HG03460 (cell line): ENCODE measurements around the gene FALEC.

Experiments
- ATAC-seq: cut with Tn5 transposase; IDR thresholded peaks from one replicate; pipeline ENCODE4 v1.9.1; 2021; ENCODE audit not compliant: unreplicated experiment

FALEC gene

DNA sequence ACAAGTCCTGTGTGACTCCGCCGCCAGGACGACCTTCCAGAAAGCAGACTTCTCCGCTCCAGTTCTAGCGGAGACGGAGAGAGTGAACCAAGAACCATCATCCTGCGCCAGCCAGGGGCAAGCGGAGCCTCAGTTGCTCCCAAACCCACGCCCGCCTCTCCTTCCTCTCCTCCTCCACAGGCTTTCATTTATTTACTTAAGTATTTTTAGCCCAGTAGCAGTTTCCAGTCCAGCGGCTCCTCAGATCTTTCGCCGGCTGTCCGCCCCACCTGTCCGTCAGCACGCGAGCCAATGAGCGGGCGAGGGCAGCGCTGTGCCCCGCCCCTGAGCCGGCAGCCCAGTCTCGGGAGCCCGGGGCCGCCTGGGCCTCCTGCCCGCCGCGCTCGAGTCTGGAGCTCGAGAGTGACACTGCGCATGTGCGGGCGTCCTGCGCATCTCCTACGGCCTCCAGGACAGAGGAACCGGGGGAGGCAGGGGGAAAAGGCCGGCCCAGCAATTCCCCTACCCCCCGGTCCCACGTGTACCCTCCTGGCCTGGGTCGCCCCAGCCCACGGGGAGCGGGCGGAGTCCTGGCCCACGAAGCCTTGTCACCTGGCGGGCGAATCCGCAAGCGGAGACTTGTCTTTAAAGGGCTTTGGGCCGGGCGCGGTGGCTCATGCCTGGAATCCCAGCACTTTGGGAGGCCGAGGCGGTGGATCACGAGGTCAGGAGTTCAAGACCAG, at the start of gene FALEC:
Gene FALEC (plus strand): TSS at position 425 of the 722 bp plus-strand sequence.
- ATAC-seq, result peak; percentile 92

DNA sequence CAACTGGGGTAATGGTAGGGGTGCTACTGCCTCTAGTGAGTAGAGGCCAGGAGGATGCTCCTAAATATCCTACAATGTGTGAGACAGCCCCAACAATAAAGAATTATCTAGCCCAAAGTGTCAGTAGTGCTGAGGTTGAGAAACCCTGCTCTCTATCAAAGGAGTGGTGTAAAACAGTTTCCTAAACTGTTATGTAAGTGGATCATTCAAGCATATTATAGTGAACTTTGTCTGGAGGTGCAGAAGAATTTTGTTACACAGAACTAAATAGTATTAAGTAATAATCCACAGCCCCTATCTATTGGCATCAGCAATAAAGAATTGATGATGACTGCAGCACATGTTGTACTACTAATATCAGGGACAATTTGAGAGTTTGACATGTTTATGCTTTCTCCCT, 48.6 kb upstream of the FALEC start:
- no peak for ATAC-seq

DNA sequence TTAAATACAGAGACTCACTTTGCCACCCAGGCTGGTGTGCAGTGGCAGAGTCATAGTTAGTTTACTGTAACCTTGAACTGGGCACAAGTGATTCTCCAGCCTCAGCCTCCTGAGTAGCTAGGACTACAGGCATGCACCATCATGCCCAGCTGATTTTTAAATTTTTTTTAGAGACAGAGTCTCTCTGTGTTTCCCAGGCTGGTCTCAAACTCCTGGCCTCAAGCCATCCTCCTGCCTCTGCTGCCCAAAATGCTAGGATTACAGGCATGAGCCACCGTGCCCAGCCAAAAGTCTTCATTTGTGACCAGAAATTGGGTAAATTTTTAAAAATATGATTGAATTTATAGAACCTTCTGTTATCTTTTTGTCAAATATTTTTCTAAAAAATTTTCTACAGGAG, 46.3 kb upstream of the FALEC start:
- ATAC-seq, result no peak

DNA sequence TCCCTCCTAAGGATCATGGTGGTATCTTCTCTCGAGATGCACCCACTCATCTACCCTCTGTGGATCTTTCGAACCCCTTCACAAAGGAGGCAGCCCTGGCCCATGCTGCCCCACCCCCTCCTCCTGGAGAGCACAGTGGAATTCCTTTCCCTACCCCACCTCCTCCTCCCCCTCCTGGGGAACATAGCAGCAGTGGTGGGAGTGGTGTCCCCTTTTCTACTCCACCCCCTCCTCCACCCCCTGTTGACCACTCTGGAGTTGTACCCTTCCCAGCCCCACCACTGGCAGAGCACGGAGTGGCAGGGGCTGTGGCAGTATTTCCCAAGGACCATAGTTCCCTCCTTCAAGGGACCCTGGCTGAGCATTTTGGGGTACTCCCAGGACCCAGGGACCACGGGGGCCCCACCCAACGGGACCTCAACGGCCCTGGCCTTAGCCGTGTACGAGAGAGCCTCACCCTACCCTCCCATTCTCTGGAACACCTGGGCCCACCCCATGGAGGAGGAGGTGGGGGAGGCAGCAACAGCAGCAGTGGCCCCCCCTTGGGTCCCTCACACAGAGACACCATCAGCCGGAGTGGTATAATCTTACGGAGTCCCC, 42.9 kb upstream of the FALEC start:
- ATAC-seq, result no peak

DNA sequence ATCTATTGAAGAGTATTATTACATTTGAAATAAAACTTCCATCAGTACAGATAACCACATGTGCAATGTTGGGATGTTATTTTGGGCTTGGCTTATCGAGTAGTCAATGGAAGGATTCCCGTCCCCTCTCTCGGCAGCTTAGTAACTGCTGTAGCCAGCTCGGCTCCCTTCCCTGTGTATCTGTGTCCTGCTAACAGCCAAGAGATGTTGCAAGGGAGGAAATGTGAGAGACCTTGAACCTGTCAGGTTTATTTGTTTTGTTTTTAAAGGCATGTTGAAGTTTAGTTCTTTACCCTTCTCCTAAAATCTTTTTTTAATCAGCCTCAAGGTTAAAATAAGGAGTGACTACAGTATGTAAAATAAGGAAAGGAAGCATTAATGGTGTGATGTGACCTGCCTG, 41.9 kb upstream of the FALEC start:
- ATAC-seq, result no peak

DNA sequence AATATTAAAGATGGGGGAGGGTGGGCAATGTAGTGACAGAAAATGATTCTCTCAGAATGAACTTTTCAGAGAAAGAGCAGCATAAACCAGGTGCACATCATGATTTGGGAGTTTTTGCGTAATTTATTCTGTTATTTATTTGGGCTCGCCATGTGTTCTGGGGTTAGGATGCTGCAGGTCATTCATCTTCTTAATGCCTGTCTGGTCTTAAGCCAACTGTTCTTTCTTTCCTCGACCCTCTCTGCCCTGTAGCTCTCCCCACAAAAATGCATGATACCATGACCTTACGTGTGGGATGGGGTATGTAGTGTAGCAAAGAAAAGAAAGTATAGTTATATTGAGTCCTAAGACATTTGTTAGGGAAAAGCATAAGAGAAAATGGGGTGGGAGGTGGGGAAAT, 40.7 kb upstream of the FALEC start:
- ATAC-seq, result no peak

DNA sequence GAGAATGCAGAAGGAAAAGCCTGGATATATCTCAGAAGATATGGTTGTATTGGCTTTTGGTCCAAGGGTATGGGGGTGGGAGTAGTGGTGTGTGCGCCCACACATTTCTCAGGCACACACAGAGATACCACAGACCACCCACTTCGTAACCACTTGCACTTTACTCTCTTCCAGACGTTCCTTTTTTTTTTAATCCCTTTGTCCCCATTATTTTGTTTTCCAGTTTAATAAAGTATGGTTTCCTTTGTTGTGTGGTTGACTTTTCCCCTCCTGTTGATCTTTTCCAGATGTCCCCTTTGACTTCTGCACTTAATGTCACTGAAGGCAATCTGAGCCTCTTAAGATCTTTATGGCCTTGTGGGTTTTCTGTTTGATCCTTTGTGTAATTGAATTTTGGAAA, 38.8 kb upstream of the FALEC start:
- no peak for ATAC-seq

DNA sequence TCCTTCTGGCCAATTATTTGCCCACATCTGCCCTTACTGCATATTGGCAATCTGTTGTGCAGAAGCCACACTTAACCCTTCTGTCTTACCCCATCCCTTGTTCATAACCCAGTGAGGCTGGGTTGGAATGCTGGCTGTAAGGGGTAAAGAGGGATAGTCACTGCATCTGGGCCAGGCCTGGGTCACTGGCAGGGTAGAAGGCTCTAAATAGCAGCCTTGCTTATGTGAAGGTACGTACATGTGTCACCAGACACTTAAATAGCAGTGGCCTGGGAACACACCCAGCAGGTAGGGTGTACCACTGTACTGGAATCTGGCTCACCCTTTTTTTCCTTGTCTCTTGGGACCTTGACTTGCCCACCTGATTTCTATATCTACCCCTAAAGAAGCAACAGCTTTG, 38.2 kb upstream of the FALEC start:
- ATAC-seq, result no peak

DNA sequence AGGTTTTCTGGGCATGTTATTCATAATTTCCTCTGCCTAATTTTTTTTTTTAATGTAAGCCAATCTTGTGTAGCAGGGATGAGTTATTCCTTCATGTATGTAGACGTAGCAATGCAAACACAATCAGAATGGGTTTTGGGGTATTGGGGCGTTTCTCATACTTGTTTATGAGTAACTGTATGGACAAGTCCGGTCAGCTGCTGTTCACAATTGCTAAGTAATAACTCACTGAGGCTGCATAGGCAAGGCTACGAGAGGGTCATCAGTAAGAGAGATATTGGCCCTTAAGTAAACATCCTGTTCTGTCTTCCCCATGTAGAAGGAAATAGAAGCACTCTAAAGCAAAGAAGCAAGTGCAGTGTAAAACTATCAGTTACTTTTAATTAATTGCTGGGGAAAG, 37.8 kb upstream of the FALEC start:
- ATAC-seq, result no peak

DNA sequence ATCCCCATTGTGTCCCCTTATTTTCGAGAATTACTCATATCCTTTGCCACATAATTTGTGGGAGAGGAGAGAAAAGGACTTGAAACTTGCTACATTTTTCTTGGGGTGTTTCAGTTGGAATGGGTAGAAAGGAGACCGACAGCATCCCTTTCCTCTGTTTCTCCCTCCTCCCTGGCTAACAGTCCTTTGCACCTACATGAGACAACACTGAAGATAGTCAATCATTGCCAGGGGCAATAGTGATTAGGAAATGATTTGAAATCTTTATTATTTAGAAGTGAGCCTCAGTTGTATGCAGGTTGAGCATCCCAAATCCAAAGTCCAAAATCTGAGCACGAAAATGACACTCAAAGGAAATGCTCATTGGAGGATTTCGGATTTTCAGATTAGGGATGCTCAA, 36.2 kb upstream of the FALEC start:
- no peak for ATAC-seq

DNA sequence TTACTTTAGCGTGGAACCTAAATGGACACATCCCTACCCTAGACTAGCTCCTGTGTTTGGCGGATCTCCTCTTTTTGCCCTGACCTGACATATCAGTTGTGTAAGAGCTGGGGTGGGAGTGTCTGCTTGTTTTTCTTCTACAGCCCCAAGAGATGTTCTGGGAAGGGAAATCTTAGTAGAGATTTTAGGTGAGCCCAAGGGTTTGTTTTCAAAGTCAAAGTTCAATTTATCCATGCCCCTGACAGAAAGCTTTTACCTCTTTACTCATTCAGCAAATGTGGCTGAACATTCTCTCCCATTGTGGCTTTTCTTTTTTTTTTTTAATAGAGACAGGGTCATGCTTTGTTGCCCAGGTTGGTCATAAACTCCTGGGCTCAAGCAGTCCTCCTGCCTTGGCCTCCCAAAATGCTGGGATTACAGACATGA, 35.6 kb upstream of the FALEC start:
- no peak for ATAC-seq

DNA sequence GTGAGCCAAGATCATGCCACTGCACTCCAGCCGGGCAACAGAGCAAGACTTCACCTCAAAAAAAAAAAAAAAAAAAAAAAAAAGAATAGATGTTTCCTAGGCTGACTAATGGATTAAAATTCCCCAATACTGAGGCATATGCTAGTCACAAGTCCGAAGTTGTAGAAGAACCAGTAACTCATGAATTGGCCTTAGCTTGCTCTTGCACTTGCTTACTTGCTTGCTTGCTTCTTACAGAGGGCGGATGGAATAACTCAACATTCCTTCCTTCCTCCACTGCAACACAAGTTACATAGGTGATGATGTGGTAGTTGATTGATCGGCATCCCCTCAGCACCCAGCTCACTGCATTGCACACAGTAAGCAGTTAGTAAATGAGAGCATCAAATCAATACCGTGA, 31.1 kb upstream of the FALEC start:
- no peak for ATAC-seq

DNA sequence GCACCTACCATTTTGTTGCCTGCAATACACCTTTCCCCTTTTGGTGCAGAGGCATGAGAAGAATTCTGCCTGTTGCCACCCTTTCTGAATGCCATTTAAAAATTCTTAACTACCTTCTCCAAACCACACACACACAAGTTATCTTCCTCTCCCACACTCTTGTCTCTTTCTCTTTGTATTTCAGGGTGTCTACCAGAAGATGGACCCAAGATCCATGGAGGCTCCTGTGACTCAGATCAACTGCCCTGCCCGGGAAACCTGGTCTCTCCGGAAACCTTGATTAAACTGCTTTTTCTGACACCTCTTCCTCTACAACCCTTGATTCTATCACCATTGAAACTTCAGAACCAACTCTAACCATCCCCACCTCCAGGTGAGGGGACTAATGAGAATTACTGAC, 30.7 kb upstream of the FALEC start:
- no peak for ATAC-seq

DNA sequence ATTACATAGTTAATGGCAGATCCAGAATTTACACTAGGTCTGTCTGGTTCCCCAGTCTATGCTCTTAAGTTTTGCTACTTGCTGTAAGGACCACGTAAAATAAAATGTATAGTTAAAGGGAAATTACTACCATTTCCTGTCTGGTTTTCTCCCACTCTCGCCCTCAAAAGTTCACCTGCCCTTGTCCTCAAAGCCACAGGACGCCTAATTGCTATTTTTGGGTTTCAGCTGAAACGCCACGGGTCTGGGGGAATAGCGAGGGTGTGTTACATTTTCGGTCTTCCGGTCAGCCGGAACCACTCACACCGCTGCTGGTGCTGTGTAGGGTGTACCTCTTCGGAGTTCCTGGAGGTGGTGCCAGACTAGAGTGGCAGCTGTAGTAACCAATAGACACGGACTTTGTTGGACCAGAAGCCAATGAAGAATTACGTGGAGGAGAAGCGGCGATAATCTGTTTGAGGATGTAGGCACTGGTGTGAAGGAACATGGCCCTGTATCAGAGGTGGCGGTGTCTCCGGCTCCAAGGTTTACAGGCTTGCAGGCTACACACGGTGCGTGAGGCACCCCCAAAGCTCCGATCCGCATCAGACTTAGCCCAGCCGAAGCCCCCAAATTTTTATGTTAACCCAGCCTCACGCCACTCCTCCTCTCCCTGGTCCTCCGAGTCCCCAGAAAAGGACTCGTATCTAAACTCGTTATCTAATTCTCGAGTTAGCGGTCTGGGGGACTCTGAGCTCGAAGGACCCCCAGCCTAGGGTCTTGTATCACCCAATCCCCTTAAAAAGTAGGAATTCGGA, 28.4 kb upstream of the FALEC start, which contains the start of gene TARS2:
Gene TARS2 (plus strand): TSS at position 454 of the 797 bp plus-strand sequence. CDS start 32 bp downstream, at position 486.
- peak; percentile 99 for ATAC-seq

DNA sequence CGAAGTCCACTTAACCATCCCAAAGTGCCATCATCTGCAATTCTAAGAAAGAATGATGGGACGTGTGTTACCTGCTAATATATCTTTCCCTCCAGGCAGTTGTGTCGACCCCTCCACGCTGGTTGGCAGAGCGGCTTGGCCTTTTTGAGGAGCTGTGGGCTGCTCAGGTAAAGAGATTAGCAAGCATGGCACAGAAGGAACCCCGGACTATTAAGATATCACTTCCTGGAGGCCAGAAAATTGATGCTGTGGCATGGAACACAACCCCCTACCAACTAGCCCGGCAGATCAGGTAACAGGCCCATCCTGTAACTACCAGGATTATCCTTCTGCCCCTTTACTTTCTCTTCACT, 27.8 kb upstream of the FALEC start:
- ATAC-seq, result no peak

DNA sequence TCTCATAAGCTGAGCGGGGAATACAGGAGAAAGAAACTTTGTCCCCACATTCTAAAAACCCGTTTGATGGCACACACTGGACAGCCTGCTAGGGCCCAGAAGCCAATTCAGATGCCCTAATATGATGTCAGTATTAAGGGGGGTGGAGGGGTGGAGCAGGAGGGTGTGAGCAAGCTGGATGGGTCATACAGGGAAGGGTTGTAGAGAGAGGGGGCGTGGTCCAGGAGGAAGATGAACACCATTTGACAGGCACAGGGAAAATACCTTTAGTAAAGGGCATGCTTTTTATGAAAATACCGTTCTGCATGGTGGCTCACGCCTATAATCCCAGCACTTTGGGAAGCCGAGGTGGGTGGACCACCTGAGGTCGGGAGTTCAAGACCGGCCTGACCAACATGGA, 22.4 kb upstream of the FALEC start:
- no peak for ATAC-seq

DNA sequence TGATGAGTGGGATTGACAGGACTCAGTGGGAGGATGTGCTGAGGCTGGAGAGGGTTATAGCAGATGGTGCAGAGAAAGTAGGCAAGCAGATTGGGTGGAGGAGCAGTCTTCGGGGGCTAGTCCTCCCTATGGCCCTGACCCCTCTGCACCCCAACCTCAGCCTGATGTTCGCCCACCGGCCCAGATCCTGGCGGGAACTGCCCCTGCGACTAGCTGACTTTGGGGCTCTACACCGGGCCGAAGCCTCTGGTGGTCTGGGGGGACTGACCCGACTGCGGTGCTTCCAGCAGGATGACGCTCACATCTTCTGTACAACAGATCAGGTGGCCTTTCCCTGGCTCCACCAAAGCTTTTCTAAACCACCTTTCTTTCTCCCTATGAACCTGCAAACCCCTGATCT, 17.2 kb upstream of the FALEC start:
- no peak for ATAC-seq

DNA sequence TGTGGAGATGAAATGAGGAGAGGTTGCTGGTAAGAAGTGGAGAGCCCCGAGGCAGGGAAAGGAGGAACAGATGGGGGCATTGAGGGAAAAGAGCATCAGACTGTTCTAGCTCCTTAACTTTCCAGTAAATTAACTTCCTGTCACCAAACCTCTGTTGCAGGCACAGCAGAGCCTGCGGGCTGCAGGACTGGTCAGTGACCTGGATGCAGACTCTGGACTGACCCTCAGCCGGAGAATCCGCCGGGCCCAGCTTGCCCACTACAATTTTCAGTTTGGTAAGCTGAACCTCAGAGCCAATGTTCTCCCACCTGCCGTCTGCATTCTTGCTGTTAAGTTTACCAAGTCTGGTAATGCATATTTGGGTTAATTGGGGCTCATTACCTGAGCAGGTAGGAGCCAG, 10.1 kb upstream of the FALEC start:
- no peak for ATAC-seq

DNA sequence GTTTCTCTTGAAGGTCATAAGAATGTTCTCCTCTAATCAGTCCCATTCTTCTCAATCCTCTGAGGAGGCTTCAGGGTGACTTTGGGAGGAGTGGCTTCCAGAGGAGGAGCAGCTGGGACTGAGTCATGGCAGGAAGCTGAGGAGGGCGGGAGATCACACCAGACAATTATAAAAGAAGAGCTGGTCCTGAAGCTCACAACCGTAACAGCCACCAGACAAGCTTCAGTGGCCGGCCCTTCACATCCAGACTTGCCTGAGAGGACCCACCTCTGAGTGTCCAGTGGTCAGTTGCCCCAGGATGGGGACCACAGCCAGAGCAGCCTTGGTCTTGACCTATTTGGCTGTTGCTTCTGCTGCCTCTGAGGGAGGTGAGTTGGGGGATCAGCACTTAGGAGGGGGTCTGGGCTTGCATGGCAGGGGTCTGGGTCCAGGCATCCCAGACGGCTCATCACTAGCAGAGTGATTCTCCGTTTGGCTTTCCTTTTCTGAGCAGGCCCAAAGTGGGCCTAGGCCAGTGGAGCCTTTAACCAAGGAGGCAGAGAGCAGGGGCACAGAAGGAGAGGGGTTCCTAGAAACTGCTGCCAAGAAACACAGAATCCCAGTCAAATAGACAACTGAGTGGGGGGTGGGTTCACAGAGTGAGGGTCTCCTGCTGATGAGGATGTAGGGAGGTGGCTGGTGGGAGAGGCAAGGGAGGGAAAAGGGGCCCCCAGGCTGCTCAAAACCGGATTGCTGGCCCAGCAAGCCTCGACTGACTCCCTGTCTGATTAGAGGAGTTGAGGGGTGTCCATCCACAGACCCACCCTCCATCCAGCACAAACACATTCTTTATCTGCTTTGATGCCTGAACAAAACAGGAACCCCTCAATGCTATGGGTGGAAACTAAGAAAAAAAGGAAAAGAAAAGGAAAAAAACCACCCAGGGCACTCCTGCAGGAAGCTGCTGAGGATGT, 7.4 kb upstream of the FALEC start, which contains the start of gene ECM1:
Gene ECM1 (plus strand): TSS at position 198 of the 953 bp plus-strand sequence. CDS start 101 bp downstream, at position 299.
- no peak for ATAC-seq

DNA sequence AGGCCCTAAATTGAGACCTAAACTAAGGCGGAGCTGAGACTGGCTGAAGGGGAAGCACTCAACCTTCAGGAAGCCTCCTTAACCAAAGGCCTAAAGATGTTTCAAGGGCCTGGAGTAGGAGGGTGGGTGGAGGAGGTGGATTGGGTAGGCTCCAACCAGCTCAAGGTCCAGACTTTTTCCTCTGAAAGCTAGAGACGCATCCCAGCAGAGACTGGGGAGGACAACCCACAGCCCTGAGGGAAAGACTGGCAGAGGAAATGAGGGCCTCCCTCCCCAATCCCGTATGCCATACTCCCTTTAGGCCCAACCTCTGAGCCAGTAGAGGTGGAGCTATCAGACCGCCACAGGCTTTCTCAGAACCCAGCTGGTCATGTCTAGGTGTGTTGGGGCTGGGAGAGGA, 6.6 kb upstream of the FALEC start:
- ATAC-seq, result no peak

DNA sequence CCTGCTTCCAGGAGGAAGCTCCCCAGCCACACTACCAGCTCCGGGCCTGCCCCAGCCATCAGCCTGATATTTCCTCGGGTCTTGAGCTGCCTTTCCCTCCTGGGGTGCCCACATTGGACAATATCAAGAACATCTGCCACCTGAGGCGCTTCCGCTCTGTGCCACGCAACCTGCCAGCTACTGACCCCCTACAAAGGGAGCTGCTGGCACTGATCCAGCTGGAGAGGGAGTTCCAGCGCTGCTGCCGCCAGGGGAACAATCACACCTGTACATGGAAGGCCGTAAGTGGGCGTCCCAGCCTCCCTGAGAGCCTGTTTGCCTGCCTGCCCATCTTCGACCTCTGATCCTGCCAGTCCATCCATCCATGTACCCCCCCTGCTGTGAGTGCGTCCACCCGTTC, 4.0 kb upstream of the FALEC start:
- no peak for ATAC-seq
